HEK293 (cell line): ENCODE measurements around the gene ENTPD3.

Experiments
- CTCF ChIA-PET: fragments of 350-600 bp; formaldehyde crosslinking; extraction: SDS; loops from one replicate; lab custom pipeline; 2021; ENCODE audit warnings: antibody characterized with exemption; lab: Yijun Ruan, JAX
- POLR2A ChIA-PET: fragments of 300-600 bp; formaldehyde crosslinking; extraction: SDS; loops from one replicate; lab custom pipeline; 2020; ENCODE audit warnings: antibody characterized with exemption, inconsistent platforms; lab: Yijun Ruan, JAX
- H3K27ac ChIP-seq: fragments of 200-500 bp; sonication (Bioruptor generic); 2 replicates; pipeline ENCODE4 v1.5.1; 2014; ENCODE audit warnings: low read depth, low read length, control low read depth, inconsistent platforms; ENCODE audit errors: extremely low read depth
- H3K36me3 ChIP-seq, 2 experiments: fragments of 200-500 bp in 1 of 2; sonication (Bioruptor generic) in 1 of 2; 1 replicate in 1 of 2; 2 replicates in 1 of 2; pipeline ENCODE4 v1.5.1; 2014 to 2017; ENCODE audit warnings: inconsistent platforms in 2 of 2, low read length in 2 of 2; ENCODE audit not compliant: control insufficient read depth in 2 of 2, insufficient read depth in 1 of 2
- H3K4me1 ChIP-seq: fragments of 200-500 bp; sonication (Bioruptor generic); 2 replicates; pipeline ENCODE4 v1.5.1; 2014; ENCODE audit warnings: mild to moderate bottlenecking, low read length, inconsistent platforms; ENCODE audit not compliant: control insufficient read depth, insufficient read depth
- H3K4me3 ChIP-seq: 2 replicates; pipeline ENCODE4 v1.5.1; 2011; ENCODE audit warnings: low read depth, mild to moderate bottlenecking, control low read depth, low read length, moderate library complexity
- H3K9me3 ChIP-seq: fragments of 200-500 bp; sonication (Bioruptor generic); 2 replicates; pipeline ENCODE4 v1.5.1; 2014; ENCODE audit warnings: low read depth, low read length, inconsistent platforms; ENCODE audit not compliant: control insufficient read depth, insufficient read depth
- ATF2 ChIP-seq: fragments of 450-650 bp; formaldehyde crosslinking; IDR thresholded peaks from 2 replicates; pipeline ENCODE4 v1.5.1; 2016; ENCODE audit warnings: missing biosample characterization, missing genetic modification characterization, low read depth
- EGR2 ChIP-seq: fragments of 450-650 bp; formaldehyde crosslinking; IDR thresholded peaks from 2 replicates; pipeline ENCODE4 v1.5.1; 2016; ENCODE audit warnings: low read depth, missing biosample characterization, missing genetic modification characterization
- GLIS1 ChIP-seq: fragments of 450-650 bp; formaldehyde crosslinking; IDR thresholded peaks from 2 replicates; pipeline ENCODE4 v1.5.1; 2016; ENCODE audit warnings: missing biosample characterization, missing genetic modification characterization
- IKZF3 ChIP-seq: fragments of 450-650 bp; IDR thresholded peaks from 2 replicates; pipeline ENCODE4 v1.5.0; 2018; ENCODE audit warnings: missing biosample characterization, mild to moderate bottlenecking, missing genetic modification characterization, moderate library complexity
- KLF1 ChIP-seq: fragments of 450-650 bp; formaldehyde crosslinking; IDR thresholded peaks from 2 replicates; pipeline ENCODE4 v1.5.1; 2016; ENCODE audit warnings: missing biosample characterization, missing genetic modification characterization
- KLF17 ChIP-seq: fragments of 450-650 bp; formaldehyde crosslinking; IDR thresholded peaks from 2 replicates; pipeline ENCODE4 v1.5.1; 2016; ENCODE audit warnings: missing biosample characterization, missing genetic modification characterization
- KLF8 ChIP-seq: fragments of 450-650 bp; formaldehyde crosslinking; IDR thresholded peaks from 2 replicates; pipeline ENCODE4 v1.5.1; 2016; ENCODE audit warnings: missing biosample characterization, missing genetic modification characterization
- MYNN ChIP-seq: fragments of 450-650 bp; formaldehyde crosslinking; IDR thresholded peaks from 2 replicates; pipeline ENCODE4 v1.5.1; 2016; ENCODE audit warnings: missing biosample characterization, missing genetic modification characterization, borderline replicate concordance
- SCRT1 ChIP-seq: fragments of 450-650 bp; formaldehyde crosslinking; IDR thresholded peaks from 2 replicates; pipeline ENCODE4 v1.5.1; 2016; ENCODE audit warnings: missing biosample characterization, missing genetic modification characterization, borderline replicate concordance
- SETDB1 ChIP-seq: IDR thresholded peaks from one replicate; pipeline ENCODE4 v1.6.1; 2017; ENCODE audit warnings: mild to moderate bottlenecking, low read length, moderate library complexity, mixed read lengths; ENCODE audit not compliant: insufficient read length
- SP3 ChIP-seq: fragments of 450-650 bp; formaldehyde crosslinking; IDR thresholded peaks from 2 replicates; pipeline ENCODE4 v1.5.1; 2016; ENCODE audit warnings: missing biosample characterization, missing genetic modification characterization
- SP7 ChIP-seq: fragments of 450-650 bp; formaldehyde crosslinking; IDR thresholded peaks from 2 replicates; pipeline ENCODE4 v1.5.1; 2016; ENCODE audit warnings: missing biosample characterization, missing genetic modification characterization
- YY2 ChIP-seq: fragments of 450-650 bp; formaldehyde crosslinking; IDR thresholded peaks from 2 replicates; pipeline ENCODE4 v1.5.1; 2016; ENCODE audit warnings: missing biosample characterization, missing genetic modification characterization
- ZBTB7A ChIP-seq: fragments of 450-650 bp; formaldehyde crosslinking; IDR thresholded peaks from 2 replicates; pipeline ENCODE4 v1.5.1; 2016; ENCODE audit warnings: low read depth, missing biosample characterization, missing genetic modification characterization
- ZBTB8A ChIP-seq: fragments of 450-650 bp; formaldehyde crosslinking; IDR thresholded peaks from 2 replicates; pipeline ENCODE4 v1.5.1; 2016; ENCODE audit warnings: missing biosample characterization, missing genetic modification characterization
- ZNF121 ChIP-seq: fragments of 450-650 bp; formaldehyde crosslinking; IDR thresholded peaks from 2 replicates; pipeline ENCODE4 v1.5.1; 2016; ENCODE audit warnings: missing biosample characterization, missing genetic modification characterization
- ZNF18 ChIP-seq: fragments of 450-650 bp; formaldehyde crosslinking; IDR thresholded peaks from 2 replicates; pipeline ENCODE4 v1.5.1; 2016; ENCODE audit warnings: missing biosample characterization, missing genetic modification characterization
- ZNF266 ChIP-seq: fragments of 450-650 bp; formaldehyde crosslinking; IDR thresholded peaks from 2 replicates; pipeline ENCODE4 v1.5.1; 2016; ENCODE audit warnings: missing biosample characterization, missing genetic modification characterization, low read depth
- ZNF302 ChIP-seq: fragments of 450-650 bp; formaldehyde crosslinking; IDR thresholded peaks from 2 replicates; pipeline ENCODE4 v1.5.1; 2016; ENCODE audit warnings: missing biosample characterization, missing genetic modification characterization, low read depth
- ZNF335 ChIP-seq: fragments of 450-650 bp; formaldehyde crosslinking; conservative IDR thresholded peaks from 2 replicates; pipeline ENCODE4 v1.5.1; 2016; ENCODE audit warnings: missing biosample characterization, missing genetic modification characterization
- ZNF600 ChIP-seq: fragments of 450-650 bp; formaldehyde crosslinking; IDR thresholded peaks from 2 replicates; pipeline ENCODE4 v1.5.1; 2016; ENCODE audit warnings: missing biosample characterization, missing genetic modification characterization
- ZNF629 ChIP-seq: fragments of 450-650 bp; formaldehyde crosslinking; IDR thresholded peaks from 2 replicates; pipeline ENCODE4 v1.5.1; 2017; ENCODE audit warnings: missing biosample characterization, missing genetic modification characterization
- ZSCAN4 ChIP-seq: fragments of 450-650 bp; formaldehyde crosslinking; IDR thresholded peaks from 2 replicates; pipeline ENCODE4 v1.5.1; 2017; ENCODE audit warnings: missing biosample characterization, missing genetic modification characterization
- ZXDB ChIP-seq: fragments of 450-650 bp; formaldehyde crosslinking; IDR thresholded peaks from 2 replicates; pipeline ENCODE4 v1.5.1; 2016; ENCODE audit warnings: missing biosample characterization, missing genetic modification characterization
- TF ChIP-seq, protein P1 (sequence below): fragments of 450-650 bp; formaldehyde crosslinking; IDR thresholded peaks from 2 replicates; pipeline ENCODE4 v1.5.0; 2017; ENCODE audit warnings: missing biosample characterization, missing genetic modification characterization, borderline replicate concordance
- TF ChIP-seq, protein P2 (sequence below): fragments of 450-650 bp; formaldehyde crosslinking; IDR thresholded peaks from 2 replicates; pipeline ENCODE4 v1.5.1; 2017; ENCODE audit warnings: missing biosample characterization, missing genetic modification characterization

ENTPD3 gene

GRCh38 chr3:40452562-40452875 is 65.5 kb downstream of the ENTPD3 start (continued):
- no peak for TF ChIP-seq ZNF121 (tag by site-specific recombination)
- TF ChIP-seq GLIS1 (tag by site-specific recombination): no peak
- TF ChIP-seq ZSCAN4 (tag by site-specific recombination): no peak
- TF ChIP-seq, protein P1, sequence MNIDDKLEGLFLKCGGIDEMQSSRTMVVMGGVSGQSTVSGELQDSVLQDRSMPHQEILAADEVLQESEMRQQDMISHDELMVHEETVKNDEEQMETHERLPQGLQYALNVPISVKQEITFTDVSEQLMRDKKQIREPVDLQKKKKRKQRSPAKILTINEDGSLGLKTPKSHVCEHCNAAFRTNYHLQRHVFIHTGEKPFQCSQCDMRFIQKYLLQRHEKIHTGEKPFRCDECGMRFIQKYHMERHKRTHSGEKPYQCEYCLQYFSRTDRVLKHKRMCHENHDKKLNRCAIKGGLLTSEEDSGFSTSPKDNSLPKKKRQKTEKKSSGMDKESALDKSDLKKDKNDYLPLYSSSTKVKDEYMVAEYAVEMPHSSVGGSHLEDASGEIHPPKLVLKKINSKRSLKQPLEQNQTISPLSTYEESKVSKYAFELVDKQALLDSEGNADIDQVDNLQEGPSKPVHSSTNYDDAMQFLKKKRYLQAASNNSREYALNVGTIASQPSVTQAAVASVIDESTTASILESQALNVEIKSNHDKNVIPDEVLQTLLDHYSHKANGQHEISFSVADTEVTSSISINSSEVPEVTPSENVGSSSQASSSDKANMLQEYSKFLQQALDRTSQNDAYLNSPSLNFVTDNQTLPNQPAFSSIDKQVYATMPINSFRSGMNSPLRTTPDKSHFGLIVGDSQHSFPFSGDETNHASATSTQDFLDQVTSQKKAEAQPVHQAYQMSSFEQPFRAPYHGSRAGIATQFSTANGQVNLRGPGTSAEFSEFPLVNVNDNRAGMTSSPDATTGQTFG (tag by site-specific recombination): no peak
- no peak for TF ChIP-seq ZNF18 (tag by site-specific recombination)
- no peak for TF ChIP-seq ZNF302 (tag by site-specific recombination)
- no peak for TF ChIP-seq ZNF266 (tag by site-specific recombination)
- no peak for TF ChIP-seq EGR2 (tag by site-specific recombination)
- TF ChIP-seq, all 188 proteins: peak for 0

DNA sequence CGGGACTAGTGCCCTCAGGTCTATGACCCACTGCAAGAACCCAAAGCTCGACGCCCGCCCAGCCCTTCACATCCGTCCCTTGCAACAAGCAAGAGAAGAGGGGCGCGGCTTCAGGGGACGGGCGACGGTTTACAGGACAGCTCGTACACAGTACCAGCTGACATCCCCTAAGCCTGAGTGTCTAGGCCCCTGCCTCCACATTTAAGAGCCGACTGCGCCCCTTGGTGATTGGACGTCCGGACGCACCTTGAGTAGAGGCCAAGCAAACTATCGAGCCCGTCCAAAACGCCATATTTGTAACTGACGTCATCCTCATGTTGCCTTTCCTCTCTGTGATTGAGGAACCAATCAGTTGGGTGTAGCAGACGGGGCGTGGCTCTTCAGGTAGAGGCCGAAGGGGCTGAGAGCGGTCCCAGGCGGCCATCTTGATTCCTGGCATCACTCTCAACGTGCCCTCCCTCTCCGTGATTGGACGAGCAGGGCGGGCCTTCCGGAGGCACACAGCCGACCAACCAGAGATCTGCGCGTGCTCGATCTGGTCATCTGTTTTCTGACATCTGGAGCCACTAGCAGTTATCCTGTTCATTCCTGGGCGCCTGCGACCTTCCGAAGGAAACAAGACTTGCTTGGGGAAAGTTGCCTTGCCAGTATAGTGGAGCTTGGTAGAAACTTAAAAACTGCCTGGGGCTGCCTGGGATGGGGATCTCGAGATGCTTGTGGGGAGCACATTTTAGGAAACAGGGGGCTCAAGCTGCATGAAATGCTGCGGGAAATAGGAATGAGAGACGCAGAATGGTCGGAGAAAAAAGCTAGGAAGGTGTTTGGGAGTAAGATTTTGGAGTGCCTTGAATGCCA is 66.1 kb downstream of the ENTPD3 start:
- peaks cover 0 to 8% of the 10 kb centered on the region in 2 experiments; a peak in 1 of 3 replicates for H3K36me3 ChIP-seq
- no peaks in the 10 kb centered on the region for H3K9me3 ChIP-seq
- H3K27ac ChIP-seq: peak overlapping the region; percentile 35; the same call in 1 of the 2 replicates
- ChIA-PET CTCF (interaction anchor here (0.6 to 1.0 kb wide), 3 partner anchors 71 to 1233 kb away, joined by 3 read pairs; partner anchors contain the start of gene ZNF621), POLR2A (interaction anchor here (0.6 to 1.8 kb wide), 3 partner anchors 59 to 241 kb away, joined by 3 to 7 read pairs (median 6); partner anchors contain the start of gene ZNF621)
- H3K4me3 ChIP-seq: peak overlapping the region; percentile 83
- no peaks in the 10 kb centered on the region for H3K4me1 ChIP-seq
- 0 out of 2 replicates have a peak, but pooled peaks have one; percentile 28 for TF ChIP-seq IKZF3
- peak; percentile 82 for TF ChIP-seq KLF8 (tag by site-specific recombination)
- TF ChIP-seq ZBTB7A (tag by site-specific recombination): no peak
- TF ChIP-seq, protein P2, sequence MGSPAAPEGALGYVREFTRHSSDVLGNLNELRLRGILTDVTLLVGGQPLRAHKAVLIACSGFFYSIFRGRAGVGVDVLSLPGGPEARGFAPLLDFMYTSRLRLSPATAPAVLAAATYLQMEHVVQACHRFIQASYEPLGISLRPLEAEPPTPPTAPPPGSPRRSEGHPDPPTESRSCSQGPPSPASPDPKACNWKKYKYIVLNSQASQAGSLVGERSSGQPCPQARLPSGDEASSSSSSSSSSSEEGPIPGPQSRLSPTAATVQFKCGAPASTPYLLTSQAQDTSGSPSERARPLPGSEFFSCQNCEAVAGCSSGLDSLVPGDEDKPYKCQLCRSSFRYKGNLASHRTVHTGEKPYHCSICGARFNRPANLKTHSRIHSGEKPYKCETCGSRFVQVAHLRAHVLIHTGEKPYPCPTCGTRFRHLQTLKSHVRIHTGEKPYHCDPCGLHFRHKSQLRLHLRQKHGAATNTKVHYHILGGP (tag by site-specific recombination): no peak
- no peak for TF ChIP-seq MYNN (tag by site-specific recombination)
- peak; percentile 78 for TF ChIP-seq ZBTB8A
- TF ChIP-seq SETDB1: no peak
- peak; percentile 50; the same call in 1 of the 2 replicates for TF ChIP-seq YY2
- TF ChIP-seq SP3: peak; percentile 93
- peak; percentile 67; the same call in 1 of the 2 replicates for TF ChIP-seq SP7 (tag by site-specific recombination)
- TF ChIP-seq ZNF629 (tag by site-specific recombination): peak; percentile 87
- 0 out of 2 replicates have a peak, but pooled peaks have one; percentile 12 for TF ChIP-seq KLF1 (tag by site-specific recombination)
- TF ChIP-seq ATF2 (tag by site-specific recombination): peak; percentile 99
- peak; percentile 57 for TF ChIP-seq ZNF335 (tag by site-specific recombination)
- 0 out of 2 replicates have a peak, but pooled peaks have one; percentile 68 for TF ChIP-seq KLF17 (tag by site-specific recombination)
- TF ChIP-seq SCRT1 (tag by site-specific recombination): no peak
- no peak for TF ChIP-seq ZNF266 (tag by site-specific recombination)
- no peak for TF ChIP-seq ZNF600
- TF ChIP-seq ZXDB (tag by site-specific recombination): peak; percentile 87
